IMR-90 (cell line): Measurements from ENCODE around the gene PDK1. TPM values are rescaled to one million over a fixed set of nuclear protein-coding genes. Genes with fewer than 3 reads are reported as not detected.

ENCODE experiments used
- ATAC-seq: fragments of 200-7000 bp; cut with Tn5 transposase; 2 replicates; pipeline ENCODE4 v1.9.1; 2020; ENCODE audit warnings: low read depth, mild to moderate bottlenecking, moderate library complexity
- BruUV-seq: library from RNA; stranded (reverse); fragments of 400-500 nt; replicated peaks from 2 replicates; lab custom pipeline; 2021; lab: Mats Ljungman, UMichigan
- CTCF ChIA-PET: fragments of 300-600 bp; formaldehyde crosslinking; extraction: SDS; loops from one replicate; lab custom pipeline; 2021; ENCODE audit warnings: antibody characterized with exemption; lab: Yijun Ruan, JAX
- POLR2A ChIA-PET: fragments of 300-600 bp; sonication (Branson Sonifier 250); formaldehyde crosslinking; loops from one replicate; lab custom pipeline; 2022; ENCODE audit warnings: antibody characterized with exemption; ENCODE audit not compliant: unreplicated experiment; lab: Charles Lee
- DNase-seq: peaks from one replicate; pipeline ENCODE4 v3.0.0; 2013
- H2AFZ ChIP-seq: replicated peaks from 2 replicates; pipeline ENCODE3; 2013; ENCODE audit warnings: low read length, mild to moderate bottlenecking; ENCODE audit not compliant: poor library complexity
- H2AK5ac ChIP-seq: 2 replicates; pipeline ENCODE4 v1.6.1; 2013; ENCODE audit warnings: low read depth, low read length, inconsistent platforms
- H2AK9ac ChIP-seq: replicated peaks from 2 replicates; pipeline ENCODE3; 2013; ENCODE audit warnings: mild to moderate bottlenecking, low read depth, low read length, moderate library complexity; ENCODE audit not compliant: poor library complexity
- H2BK120ac ChIP-seq: 2 replicates; pipeline ENCODE4 v1.6.1; 2013; ENCODE audit warnings: low read depth, low read length, inconsistent platforms
- H2BK15ac ChIP-seq: 3 replicates; pipeline ENCODE4 v1.6.1; 2013; ENCODE audit warnings: low read depth, low read length, inconsistent platforms
- H2BK20ac ChIP-seq: 2 replicates; pipeline ENCODE4 v1.6.1; 2013; ENCODE audit warnings: low read depth, mild to moderate bottlenecking, inconsistent platforms, low read length, moderate library complexity
- H2BK5ac ChIP-seq: 2 replicates; pipeline ENCODE4 v1.6.1; 2013; ENCODE audit warnings: mild to moderate bottlenecking, low read depth, low read length, inconsistent platforms; ENCODE audit not compliant: poor library complexity, severe bottlenecking
- H3K14ac ChIP-seq: replicated peaks from 2 replicates; pipeline ENCODE4 v1.6.1; 2013; ENCODE audit warnings: low read depth, low read length, inconsistent platforms
- H3K18ac ChIP-seq: 2 replicates; pipeline ENCODE4 v1.6.1; 2013; ENCODE audit warnings: low read depth, low read length, control low read depth
- H3K23ac ChIP-seq: 2 replicates; pipeline ENCODE4 v1.6.1; 2013; ENCODE audit warnings: low read depth, low read length, inconsistent platforms
- H3K27ac ChIP-seq: 2 replicates; pipeline ENCODE4 v1.5.1; 2013; ENCODE audit warnings: mild to moderate bottlenecking, control low read depth, low read length; ENCODE audit not compliant: insufficient read depth
- H3K27me3 ChIP-seq: 2 replicates; pipeline ENCODE4 v1.6.1; 2013; ENCODE audit warnings: low read length; ENCODE audit not compliant: control insufficient read depth, insufficient read depth
- H3K36me3 ChIP-seq: 2 replicates; pipeline ENCODE4 v1.6.1; 2013; ENCODE audit warnings: low read length, mixed read lengths; ENCODE audit not compliant: control insufficient read depth, insufficient read depth
- H3K4ac ChIP-seq: 2 replicates; pipeline ENCODE4 v1.6.1; 2013; ENCODE audit warnings: low read depth, low read length, inconsistent platforms
- H3K4me1 ChIP-seq: 2 replicates; pipeline ENCODE4 v1.6.1; 2013; ENCODE audit warnings: low read length, mixed read lengths; ENCODE audit not compliant: control insufficient read depth, insufficient read depth
- H3K4me2 ChIP-seq: 2 replicates; pipeline ENCODE4 v1.6.1; 2013; ENCODE audit warnings: low read depth, mild to moderate bottlenecking, control low read depth, low read length, moderate library complexity
- H3K4me3 ChIP-seq: 2 replicates; pipeline ENCODE4 v1.5.1; 2013; ENCODE audit warnings: low read depth, mild to moderate bottlenecking, control low read depth, low read length, moderate library complexity; ENCODE audit not compliant: insufficient read depth
- H3K56ac ChIP-seq: 2 replicates; pipeline ENCODE4 v1.6.1; 2013; ENCODE audit warnings: low read length, inconsistent platforms; ENCODE audit not compliant: insufficient read depth; ENCODE audit errors: extremely low read depth
- H3K79me1 ChIP-seq, 2 experiments: 2 replicates each; pipeline ENCODE4 v1.6.1; 2013; ENCODE audit warnings: low read length in 2 of 2, inconsistent platforms in 1 of 2, low read depth in 1 of 2
- H3K9ac ChIP-seq: 2 replicates; pipeline ENCODE4 v1.6.1; 2013; ENCODE audit warnings: low read depth, low read length, control low read depth
- H3K9me1 ChIP-seq: 2 replicates; pipeline ENCODE4 v1.6.1; 2013; ENCODE audit warnings: low read length, inconsistent platforms; ENCODE audit not compliant: insufficient read depth
- H3K9me3 ChIP-seq: 2 replicates; pipeline ENCODE4 v1.6.1; 2013; ENCODE audit warnings: low read length; ENCODE audit not compliant: control insufficient read depth, insufficient read depth
- H4K20me1 ChIP-seq: 2 replicates; pipeline ENCODE4 v1.6.1; 2013; ENCODE audit warnings: low read length, inconsistent platforms; ENCODE audit not compliant: insufficient read depth
- H4K5ac ChIP-seq: 2 replicates; pipeline ENCODE4 v1.6.1; 2013; ENCODE audit warnings: mild to moderate bottlenecking, low read depth, low read length, control low read depth
- H4K8ac ChIP-seq, 2 experiments: 2 replicates each; pipeline ENCODE4 v1.6.1; 2013; ENCODE audit warnings: low read depth in 2 of 2, low read length in 2 of 2, control low read depth in 1 of 2, inconsistent platforms in 1 of 2
- H4K91ac ChIP-seq: 2 replicates; pipeline ENCODE4 v1.6.1; 2013; ENCODE audit warnings: low read depth, low read length, inconsistent platforms; ENCODE audit not compliant: insufficient read depth
- BHLHE40 ChIP-seq: fragments of 150-350 bp; IDR thresholded peaks from 2 replicates; pipeline ENCODE4 v1.6.1; 2016; ENCODE audit warnings: mild to moderate bottlenecking, low read depth, low read length
- CEBPB ChIP-seq: IDR thresholded peaks from 2 replicates; pipeline ENCODE4 v1.6.1; 2012; ENCODE audit warnings: low read depth, low read length, improper control_type of control experiment
- CHD1 ChIP-seq: IDR thresholded peaks from 2 replicates; pipeline ENCODE4 v1.6.1; 2012; ENCODE audit warnings: low read depth, low read length, improper control_type of control experiment
- FOS ChIP-seq: fragments of 150-350 bp; IDR thresholded peaks from 2 replicates; pipeline ENCODE4 v1.6.1; 2016; ENCODE audit warnings: low read depth, low read length
- MAFK ChIP-seq: IDR thresholded peaks from 2 replicates; pipeline ENCODE4 v1.6.1; 2012; ENCODE audit warnings: low read depth, low read length, improper control_type of control experiment
- MAZ ChIP-seq: IDR thresholded peaks from 2 replicates; pipeline ENCODE4 v1.6.1; 2012; ENCODE audit warnings: low read depth, mild to moderate bottlenecking, low read length, improper control_type of control experiment, moderate library complexity, borderline replicate concordance
- MXI1 ChIP-seq: IDR thresholded peaks from 2 replicates; pipeline ENCODE4 v1.6.1; 2012; ENCODE audit warnings: low read depth, mild to moderate bottlenecking, low read length, moderate library complexity, borderline replicate concordance
- POLR2A ChIP-seq: IDR thresholded peaks from 2 replicates; pipeline ENCODE4 v1.6.1; 2012; ENCODE audit warnings: mild to moderate bottlenecking, low read depth, low read length
- RAD21 ChIP-seq: IDR thresholded peaks from 2 replicates; pipeline ENCODE4 v1.6.1; 2012; ENCODE audit warnings: low read length, improper control_type of control experiment
- RCOR1 ChIP-seq: IDR thresholded peaks from 2 replicates; pipeline ENCODE4 v1.6.1; 2012; ENCODE audit warnings: mild to moderate bottlenecking, low read length, improper control_type of control experiment; ENCODE audit not compliant: insufficient replicate concordance
- RFX5 ChIP-seq: IDR thresholded peaks from 2 replicates; pipeline ENCODE4 v1.8.0; 2012; ENCODE audit warnings: low read depth, mild to moderate bottlenecking, low read length, moderate library complexity
- SMC3 ChIP-seq: fragments of 150-350 bp; IDR thresholded peaks from 2 replicates; pipeline ENCODE4 v1.6.1; 2016; ENCODE audit warnings: low read depth, mild to moderate bottlenecking, antibody characterized with exemption, low read length, moderate library complexity
- USF2 ChIP-seq: fragments of 150-350 bp; IDR thresholded peaks from 2 replicates; pipeline ENCODE4 v1.6.1; 2017; ENCODE audit warnings: mild to moderate bottlenecking, antibody characterized with exemption, low read length, low read depth
- WGBS, 2 experiments: methylation state at CpG; one replicate each; pipeline versions ENCODE4 v1.1.5 to v1.1.7; 2013; ENCODE audit warnings: missing lambda C conversion rate in 2 of 2; ENCODE audit not compliant: insufficient read length in 1 of 2; ENCODE audit errors: extremely low coverage in 2 of 2; 5-methylcytosine and 5-hydroxymethylcytosine counted together
- dilution Hi-C: fragments of 300-500 bp; cut with HindIII; formaldehyde crosslinking; loops from one replicate; pipeline ENCODE4 v1.14.3; 2018; ENCODE audit warnings: low sequenced_read_pairs; ENCODE audit not compliant: unreplicated experiment
- in situ Hi-C: fragments of 300-500 bp; cut with MboI; formaldehyde crosslinking; loops from 3 replicates; pipeline ENCODE4 v1.14.3; 2019; ENCODE audit warnings: low sequenced_read_pairs, inconsistent platforms, mixed read lengths
- intact Hi-C: fragments of 100-400 bp; cut with micrococcal nuclease; formaldehyde crosslinking; loops from 2 replicates; pipeline ENCODE4 v1.10.0; 2022
- polyA plus RNA-seq, 3 experiments: library from polyadenylated mRNA; depleted of rRNA; stranded (reverse); fragments of >200 nt; gene quantifications; 2 replicates each; pipeline ENCODE4 v1.2.3, GENCODE V29; 2012; ENCODE audit warnings: low replicate concordance in 1 of 3
- total RNA-seq: library from RNA; depleted of rRNA; stranded (reverse); fragments of >200 nt; gene quantifications from 2 replicates; pipeline ENCODE4 v1.2.3, GENCODE V29; 2012

Gene PDK1
- total and polyA plus RNA-seq, 2 of the 4 experiments (the other 2 are of a cell fraction), result 38.1 to 85.9 TPM

- TF ChIP-seq POLR2A (no peak), SMC3 (no peak), MXI1 (no peak), RAD21 (no peak), RFX5 (no peak), CHD1 (no peak), FOS (no peak), MAZ (no peak), USF2 (no peak), BHLHE40 (no peak), RCOR1 (no peak), MAFK (no peak), CEBPB (no peak)
- Histone ChIP-seq H4K91ac (no peak overlapping the region), H2BK120ac (no peak overlapping the region), H2BK15ac (no peak overlapping the region), H3K56ac (no peak overlapping the region), H3K4me2 (no peak overlapping the region), H4K20me1 (no peaks in the 10 kb centered on the region), H2AK5ac (no peak overlapping the region), H3K4me3 (no peak overlapping the region), H3K18ac (no peak overlapping the region), H3K9me1 (no peaks in the 10 kb centered on the region), H3K27ac (no peak overlapping the region), H3K36me3 (peaks cover 4% of the 10 kb centered on the region), H4K5ac (no peak overlapping the region), H3K14ac (no peak overlapping the region), H3K4me1 (peaks cover 11% of the 10 kb centered on the region; the same call in 1 of the 2 replicates), H2AFZ (no peak overlapping the region), H3K9me3 (no peaks in the 10 kb centered on the region), H3K27me3 (no peaks in the 10 kb centered on the region), H3K23ac (no peak overlapping the region), H2BK20ac (no peak overlapping the region), H3K4ac (no peak overlapping the region), H2AK9ac (no peak overlapping the region), H3K9ac (no peak overlapping the region), H3K79me1 (peaks cover 3 to 11% of the 10 kb centered on the region in 2 experiments; a peak in 1 of 4 replicates), H2BK5ac (no peak overlapping the region), H4K8ac (no peak overlapping the region)
- no CpG with 5 or more reads among the region's 2 CpGs for WGBS, 2 experiments
- BruUV-seq, result no TSS peak
- intact Hi-C loops (no loop called here), in situ Hi-C loops (no loop called here), dilution Hi-C loops (no loop called here)
- DNase-seq (no peak), ATAC-seq (no peak)
- POLR2A ChIA-PET, result no interaction called here
- CTCF ChIA-PET, result no interaction called here
These were observed 61.2 kb downstream of the PDK1 start for GRCh38 chr2:172617115-172617514.
